Measurements from ENCODE around the gene TPST2.

TPST2 gene

DNA sequence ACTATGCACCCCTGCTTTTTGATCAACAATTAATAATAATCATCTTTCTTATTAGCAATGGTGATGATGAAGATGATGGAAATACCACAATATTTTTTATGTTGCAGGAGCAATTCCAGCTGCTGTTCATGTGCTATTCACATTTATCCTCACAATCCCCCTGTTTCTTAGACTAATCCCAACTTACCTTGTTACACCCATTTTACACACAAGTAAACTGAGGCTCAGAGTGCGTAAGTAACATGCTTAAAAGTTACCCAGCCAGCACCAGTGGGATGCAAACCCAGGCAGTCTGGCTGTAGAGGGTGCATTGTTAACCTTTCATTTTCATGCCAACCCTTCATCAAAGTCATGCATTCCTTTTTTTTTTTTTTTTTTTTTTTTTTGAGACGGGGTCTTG is 30.3 kb upstream of the TPST2 start:
- TF ChIP-seq TAF1 (IDR thresholded peaks at IDR 0.05; ENCODE audit: borderline replicate concordance, insufficient read depth, low read length), result no peak
- TF ChIP-seq, protein P1, sequence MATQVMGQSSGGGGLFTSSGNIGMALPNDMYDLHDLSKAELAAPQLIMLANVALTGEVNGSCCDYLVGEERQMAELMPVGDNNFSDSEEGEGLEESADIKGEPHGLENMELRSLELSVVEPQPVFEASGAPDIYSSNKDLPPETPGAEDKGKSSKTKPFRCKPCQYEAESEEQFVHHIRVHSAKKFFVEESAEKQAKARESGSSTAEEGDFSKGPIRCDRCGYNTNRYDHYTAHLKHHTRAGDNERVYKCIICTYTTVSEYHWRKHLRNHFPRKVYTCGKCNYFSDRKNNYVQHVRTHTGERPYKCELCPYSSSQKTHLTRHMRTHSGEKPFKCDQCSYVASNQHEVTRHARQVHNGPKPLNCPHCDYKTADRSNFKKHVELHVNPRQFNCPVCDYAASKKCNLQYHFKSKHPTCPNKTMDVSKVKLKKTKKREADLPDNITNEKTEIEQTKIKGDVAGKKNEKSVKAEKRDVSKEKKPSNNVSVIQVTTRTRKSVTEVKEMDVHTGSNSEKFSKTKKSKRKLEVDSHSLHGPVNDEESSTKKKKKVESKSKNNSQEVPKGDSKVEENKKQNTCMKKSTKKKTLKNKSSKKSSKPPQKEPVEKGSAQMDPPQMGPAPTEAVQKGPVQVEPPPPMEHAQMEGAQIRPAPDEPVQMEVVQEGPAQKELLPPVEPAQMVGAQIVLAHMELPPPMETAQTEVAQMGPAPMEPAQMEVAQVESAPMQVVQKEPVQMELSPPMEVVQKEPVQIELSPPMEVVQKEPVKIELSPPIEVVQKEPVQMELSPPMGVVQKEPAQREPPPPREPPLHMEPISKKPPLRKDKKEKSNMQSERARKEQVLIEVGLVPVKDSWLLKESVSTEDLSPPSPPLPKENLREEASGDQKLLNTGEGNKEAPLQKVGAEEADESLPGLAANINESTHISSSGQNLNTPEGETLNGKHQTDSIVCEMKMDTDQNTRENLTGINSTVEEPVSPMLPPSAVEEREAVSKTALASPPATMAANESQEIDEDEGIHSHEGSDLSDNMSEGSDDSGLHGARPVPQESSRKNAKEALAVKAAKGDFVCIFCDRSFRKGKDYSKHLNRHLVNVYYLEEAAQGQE (IDR thresholded peaks at IDR 0.05; ENCODE audit: insufficient read depth in 1 of 2, low read depth in 2 of 2, low read length in 2 of 2), result no peak
- no peak for TF ChIP-seq SIN3A (IDR thresholded peaks at IDR 0.05; ENCODE audit: borderline replicate concordance, insufficient read depth, low read length)
- no peak for TF ChIP-seq POLR2AphosphoS5 (IDR thresholded peaks at IDR 0.05; ENCODE audit: low read depth, low read length)
- TF ChIP-seq FOXP2 (optimal IDR thresholded peaks at IDR 0.05; ENCODE audit: borderline replicate concordance, extremely low read depth, extremely low read length, insufficient read depth), result no peak

DNA sequence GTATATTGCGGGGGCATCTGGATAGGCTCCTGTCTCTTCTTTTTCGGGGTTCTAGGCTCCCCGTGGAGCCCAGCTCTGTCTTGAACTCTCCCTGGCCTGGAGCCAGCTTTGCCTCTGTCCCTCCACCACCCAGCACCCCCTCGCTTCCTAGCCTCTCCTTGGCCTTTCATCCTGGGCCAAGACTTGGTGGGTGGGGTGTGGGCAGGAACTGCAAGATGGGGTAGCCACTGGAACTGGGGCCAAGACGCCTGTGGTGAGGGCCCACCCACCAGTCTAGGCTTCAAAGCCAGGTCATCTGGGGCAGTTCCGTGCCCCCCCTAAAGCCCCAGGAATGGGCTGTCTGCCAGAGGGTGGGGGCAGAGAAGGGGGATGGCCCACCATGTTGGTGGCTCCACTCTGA is 29.6 kb upstream of the TPST2 start:
- TF ChIP-seq FOXP2 (optimal IDR thresholded peaks at IDR 0.05; ENCODE audit: borderline replicate concordance, extremely low read depth, extremely low read length, insufficient read depth) (no peak), SIN3A (IDR thresholded peaks at IDR 0.05; ENCODE audit: borderline replicate concordance, insufficient read depth, low read length) (no peak), TAF1 (IDR thresholded peaks at IDR 0.05; ENCODE audit: borderline replicate concordance, insufficient read depth, low read length) (no peak)
- TF ChIP-seq, protein P1 (IDR thresholded peaks at IDR 0.05; ENCODE audit: insufficient read depth in 1 of 2, low read depth in 2 of 2, low read length in 2 of 2), result no peak

DNA sequence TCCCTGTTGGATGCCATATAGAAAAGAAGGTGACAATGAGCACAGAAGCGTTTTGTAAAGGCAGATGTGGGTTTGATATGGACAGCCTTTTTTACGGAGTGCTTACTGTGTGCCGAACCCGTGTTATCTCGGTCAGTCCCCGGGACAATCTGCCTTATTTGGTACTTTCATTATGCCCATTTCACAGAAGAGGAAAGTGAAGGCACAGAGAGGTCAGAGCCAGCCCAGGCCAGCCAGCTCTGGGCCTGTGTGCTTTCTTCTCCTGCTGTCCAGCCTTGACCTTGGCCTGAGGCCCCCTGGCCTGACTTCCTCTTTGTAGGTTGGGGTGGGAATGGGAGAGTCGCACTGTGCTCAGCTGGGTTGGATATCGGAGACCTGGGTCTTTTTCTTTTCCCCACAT is 28.5 kb upstream of the TPST2 start:
- TF ChIP-seq, protein P1 (IDR thresholded peaks at IDR 0.05; ENCODE audit: insufficient read depth in 1 of 2, low read depth in 2 of 2, low read length in 2 of 2), result no peak
- TF ChIP-seq POLR2AphosphoS5 (IDR thresholded peaks at IDR 0.05; ENCODE audit: low read depth, low read length) (no peak), FOXP2 (optimal IDR thresholded peaks at IDR 0.05; ENCODE audit: borderline replicate concordance, extremely low read depth, extremely low read length, insufficient read depth) (no peak), TAF1 (IDR thresholded peaks at IDR 0.05; ENCODE audit: borderline replicate concordance, insufficient read depth, low read length) (no peak), SIN3A (IDR thresholded peaks at IDR 0.05; ENCODE audit: borderline replicate concordance, insufficient read depth, low read length) (no peak)

DNA sequence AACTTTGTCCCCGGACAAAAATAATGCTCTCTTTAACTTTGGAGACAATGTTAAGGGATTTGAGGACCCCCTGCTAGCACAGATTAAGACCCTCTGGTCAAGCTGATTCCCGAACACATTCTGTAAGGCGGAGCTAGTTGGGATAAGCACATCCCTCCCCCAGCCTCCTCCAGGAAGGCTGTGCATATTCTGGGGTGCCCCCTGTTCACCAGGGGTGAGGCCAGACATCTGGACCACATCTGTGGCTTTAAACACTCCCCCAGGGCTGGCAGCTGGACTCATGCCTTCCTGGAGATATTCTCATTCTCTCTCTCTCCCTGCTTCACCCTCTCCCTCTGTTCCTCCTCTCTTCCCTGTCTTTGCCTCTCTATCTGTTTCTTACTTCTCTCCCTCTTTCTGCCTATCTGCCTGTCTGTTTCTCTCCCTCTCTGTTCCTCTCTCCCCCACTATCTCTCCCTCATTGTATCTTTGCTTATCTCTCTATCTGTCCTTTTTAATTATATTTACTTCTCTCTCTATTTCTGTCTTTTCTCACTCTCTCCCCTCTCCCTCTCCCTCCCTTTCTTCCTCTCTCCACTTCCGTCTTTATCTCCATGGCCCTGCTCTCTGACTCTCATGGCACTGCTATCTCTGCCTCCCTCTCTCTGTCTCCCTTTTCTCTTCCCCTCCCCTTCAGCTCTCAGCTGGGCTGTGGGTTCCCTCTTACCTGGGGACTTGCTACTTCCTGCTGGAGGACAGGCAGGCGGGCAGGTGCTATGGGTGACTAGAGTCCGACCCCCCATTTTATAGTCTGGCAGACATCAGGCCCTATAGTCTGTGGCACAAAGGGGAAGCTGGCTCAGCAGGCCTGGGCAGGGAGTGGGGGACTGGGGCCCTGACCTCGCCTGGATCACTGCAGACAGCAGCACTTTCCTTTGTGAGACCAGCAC is 27.6 kb upstream of the TPST2 start, which contains the start of gene CRYBB1:
Gene CRYBB1, minus strand, starts transcription at position 757 of the 929 bp plus-strand sequence. CDS start 1,708 bp downstream, outside the sequence.
- TF ChIP-seq TAF1 (IDR thresholded peaks at IDR 0.05; ENCODE audit: borderline replicate concordance, insufficient read depth, low read length) (no peak), POLR2AphosphoS5 (IDR thresholded peaks at IDR 0.05; ENCODE audit: low read depth, low read length) (no peak), SIN3A (IDR thresholded peaks at IDR 0.05; ENCODE audit: borderline replicate concordance, insufficient read depth, low read length) (no peak), FOXP2 (optimal IDR thresholded peaks at IDR 0.05; ENCODE audit: borderline replicate concordance, extremely low read depth, extremely low read length, insufficient read depth) (no peak)
- TF ChIP-seq, protein P1 (IDR thresholded peaks at IDR 0.05; ENCODE audit: insufficient read depth in 1 of 2, low read depth in 2 of 2, low read length in 2 of 2), result no peak

Measured in PFSK-1 (cell line).